ENCODE results near the gene SMG9. TPM values are rescaled to one million over a fixed set of nuclear protein-coding genes. Genes with fewer than 3 reads are reported as not detected.
"Not testable (repeated sequence)": the region's sequence is repeated elsewhere in the genome, so short reads cannot be mapped to it uniquely, and the experiment has no call there.

SMG9 gene
- polyA plus RNA-seq, 4 donors: 42.7 to 55.7 (median 48.0) TPM

GRCh38 chr19:43697295-43697694 lies 57.5 kb downstream of the SMG9 start:
- DNase-seq (ENCODE audit: low read depth in 4 of 4, low spot score in 3 of 4): no peak

GRCh38 chr19:43695985-43696704 lies 58.6 kb downstream of the SMG9 start:
- no peak for DNase-seq (ENCODE audit: low read depth in 4 of 4, low spot score in 3 of 4)

DNA sequence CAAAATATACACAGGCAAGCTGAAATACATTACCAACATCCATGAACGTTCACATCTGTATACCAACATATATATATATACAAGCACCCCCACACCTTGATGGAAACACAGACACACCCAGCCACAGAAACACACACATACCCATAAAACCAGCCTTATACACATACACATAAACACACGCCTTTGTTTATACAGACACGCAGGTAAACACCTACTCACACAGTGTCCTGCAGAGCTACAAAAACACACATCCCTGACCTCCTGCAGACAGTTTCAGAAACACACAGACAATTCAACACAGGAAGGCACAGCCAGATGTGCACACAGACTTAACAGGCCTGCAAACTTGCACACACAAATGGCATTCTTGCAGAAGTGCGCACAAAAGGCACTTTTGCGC lies 60.2 kb downstream of the SMG9 start:
- no peak for DNase-seq (ENCODE audit: low read depth in 4 of 4, low spot score in 3 of 4)

DNA sequence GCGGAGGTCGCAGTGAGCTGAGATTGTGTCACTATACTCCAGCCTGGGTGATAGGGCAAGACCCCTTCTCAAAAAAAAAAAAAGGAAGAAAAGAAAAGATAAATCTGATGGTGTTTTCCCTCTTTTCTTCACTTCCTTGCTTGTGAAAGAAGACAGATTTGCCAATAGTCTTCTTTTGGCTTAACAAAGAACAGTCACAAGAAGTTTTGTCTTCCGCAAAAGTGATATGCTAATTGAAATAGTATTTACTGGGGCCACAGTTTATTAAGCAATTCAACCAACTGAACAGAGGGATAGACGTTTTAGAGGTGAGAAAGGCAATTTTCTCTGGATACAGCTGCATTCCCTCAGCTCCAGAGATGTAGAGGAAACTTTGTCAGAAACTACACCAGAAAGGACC lies 61.9 kb downstream of the SMG9 start:
- DNase-seq (ENCODE audit: low read depth in 4 of 4, low spot score in 3 of 4): no peak

- no peak for DNase-seq (ENCODE audit: low read depth in 4 of 4, low spot score in 3 of 4)
Observed at GRCh38 chr19:43692385-43692784, 62.4 kb downstream of the SMG9 start.

DNA sequence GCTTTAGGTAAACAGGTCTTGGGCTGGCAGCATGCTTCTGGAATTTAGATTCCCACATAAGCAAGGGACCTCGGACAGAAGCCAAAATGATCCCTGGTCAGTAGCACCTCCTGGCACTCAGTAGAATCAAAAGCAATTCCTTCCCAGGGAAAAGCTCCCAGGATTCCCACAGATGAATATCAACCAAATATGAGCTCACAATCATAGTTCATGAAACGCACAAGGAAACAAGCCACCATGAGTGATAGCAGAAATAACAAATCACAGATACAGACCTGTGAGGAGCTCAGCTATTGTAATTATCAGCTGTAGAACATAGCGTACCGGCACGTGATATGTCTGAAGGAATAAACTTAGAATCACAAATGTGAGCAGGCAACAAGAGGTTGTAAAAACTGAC lies 63.0 kb downstream of the SMG9 start:
- no peak for DNase-seq (ENCODE audit: low read depth in 4 of 4, low spot score in 3 of 4)

DNA sequence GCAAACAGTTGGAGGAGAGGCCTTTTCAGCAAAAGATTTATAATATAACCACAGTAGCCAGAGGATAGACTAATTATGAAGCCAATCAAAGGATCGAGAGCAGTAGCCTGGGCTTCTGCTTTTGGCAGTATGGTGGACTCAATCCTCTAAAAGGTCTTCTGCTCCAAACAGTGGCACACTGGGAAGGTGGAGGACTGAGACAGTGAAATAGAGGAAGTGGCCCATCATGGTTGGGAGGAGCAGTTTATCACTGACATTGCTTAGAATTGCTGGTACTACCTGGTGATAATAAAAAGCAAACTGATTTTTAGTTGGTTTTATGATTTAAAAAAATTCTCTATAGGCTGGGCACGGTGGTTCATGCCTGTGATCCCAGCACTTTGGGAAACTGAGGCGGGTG lies 63.9 kb downstream of the SMG9 start:
- no peak for DNase-seq (ENCODE audit: low read depth in 4 of 4, low spot score in 3 of 4)

GRCh38 chr19:43690444-43690843 lies 64.3 kb downstream of the SMG9 start:
- no peak for DNase-seq (ENCODE audit: low read depth in 4 of 4, low spot score in 3 of 4)

DNA sequence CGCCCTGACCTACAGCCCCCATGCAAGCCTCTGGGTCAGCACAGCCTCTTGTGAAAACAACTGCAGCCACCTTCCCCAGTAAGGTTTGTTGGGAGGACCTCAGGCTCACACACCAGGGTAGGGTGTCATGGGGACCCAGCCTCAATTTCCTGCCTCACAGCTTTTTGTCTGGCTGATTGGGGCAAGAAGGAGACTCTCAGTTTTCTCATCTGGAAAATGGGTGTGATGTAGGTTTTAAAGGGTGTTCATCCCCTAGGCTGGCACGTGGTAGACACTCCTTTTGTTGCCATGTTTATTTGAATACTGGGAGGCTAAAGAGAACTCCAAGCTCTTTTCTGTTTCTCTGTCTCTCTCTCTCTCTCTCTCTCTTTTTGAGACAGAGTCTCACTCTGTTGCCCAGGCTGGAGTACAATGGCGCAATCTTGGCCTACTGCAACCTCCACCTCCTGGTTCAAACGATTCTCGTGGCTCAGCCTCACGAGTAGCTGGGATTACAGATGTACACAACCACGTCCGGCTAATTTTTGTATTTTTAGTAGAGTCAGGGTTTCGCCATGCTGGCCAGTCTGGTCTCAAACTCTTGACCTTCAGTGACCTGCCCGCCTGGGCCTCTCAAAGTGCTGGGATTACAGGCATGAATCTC lies 66.6 kb downstream of the SMG9 start:
- DNase-seq (ENCODE audit: low read depth in 4 of 4, low spot score in 3 of 4): no peak

- DNase-seq (ENCODE audit: low read depth in 4 of 4, low spot score in 3 of 4): no peak
Observed at GRCh38 chr19:43687660-43687997, 67.1 kb downstream of the SMG9 start.

- DNase-seq (ENCODE audit: low read depth in 4 of 4, low spot score in 3 of 4): no peak
Observed at GRCh38 chr19:43684326-43684725, 70.4 kb downstream of the SMG9 start.

DNA sequence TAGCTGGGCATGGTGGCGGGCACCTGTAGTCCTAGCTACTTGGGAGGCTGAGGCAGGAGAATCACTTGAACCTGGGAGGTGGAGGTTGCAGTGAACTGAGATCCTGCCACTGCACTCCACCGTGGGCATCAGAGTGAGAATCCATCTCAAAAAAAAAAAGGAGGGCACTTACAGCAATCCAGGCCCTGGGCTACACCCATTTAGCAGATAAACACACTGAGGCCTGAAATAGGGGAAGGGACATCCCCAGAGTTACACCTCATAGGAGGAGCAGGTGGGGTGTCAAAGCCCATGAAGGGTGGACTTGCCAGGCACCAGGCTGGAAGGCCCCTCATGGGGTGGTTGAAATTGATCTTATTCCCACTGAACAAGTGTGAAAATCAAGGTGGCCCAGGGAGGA lies 70.9 kb downstream of the SMG9 start:
- DNase-seq (ENCODE audit: low read depth in 4 of 4, low spot score in 3 of 4): no peak

DNA sequence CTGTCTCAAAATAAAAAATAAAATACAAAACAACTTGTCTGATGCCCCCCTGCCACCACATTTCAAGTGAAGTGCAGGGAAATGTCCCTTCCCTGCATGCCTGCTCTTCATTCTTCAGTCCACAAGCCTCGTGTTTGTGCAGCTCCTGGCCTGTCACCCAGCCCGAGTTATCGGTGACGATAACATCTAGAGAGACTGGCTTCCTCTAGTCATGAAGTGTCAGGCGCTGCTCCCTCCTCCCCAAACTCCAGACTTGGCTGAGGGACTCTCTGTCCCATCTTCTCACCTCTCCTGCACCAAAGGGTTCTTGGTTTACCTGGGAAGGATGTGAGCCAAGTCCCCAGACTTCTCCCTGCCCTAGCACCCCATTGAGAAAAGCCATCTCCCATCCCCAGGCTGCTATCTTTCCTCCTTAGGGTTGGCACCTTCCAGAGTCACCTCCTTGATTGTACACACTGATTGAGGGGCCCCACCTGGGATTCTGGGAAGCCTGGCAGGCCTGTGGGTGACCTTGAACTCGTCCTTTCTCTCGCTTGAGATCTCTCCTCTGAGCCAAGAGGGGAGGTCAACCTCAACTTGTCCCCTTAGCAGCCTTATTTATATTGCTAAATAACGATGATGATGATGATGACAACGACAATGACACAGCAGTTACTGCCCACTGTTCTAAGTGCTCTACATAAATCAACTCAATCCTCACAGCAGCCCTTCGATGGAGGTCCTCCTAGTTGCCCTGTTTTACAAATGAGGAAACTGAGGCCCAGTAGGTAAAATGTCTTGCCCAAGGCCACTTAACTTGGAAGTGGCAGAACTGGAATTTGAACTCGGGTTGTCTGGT lies 71.7 kb downstream of the SMG9 start:
- DNase-seq (ENCODE audit: low read depth in 4 of 4, low spot score in 3 of 4): no peak

DNA sequence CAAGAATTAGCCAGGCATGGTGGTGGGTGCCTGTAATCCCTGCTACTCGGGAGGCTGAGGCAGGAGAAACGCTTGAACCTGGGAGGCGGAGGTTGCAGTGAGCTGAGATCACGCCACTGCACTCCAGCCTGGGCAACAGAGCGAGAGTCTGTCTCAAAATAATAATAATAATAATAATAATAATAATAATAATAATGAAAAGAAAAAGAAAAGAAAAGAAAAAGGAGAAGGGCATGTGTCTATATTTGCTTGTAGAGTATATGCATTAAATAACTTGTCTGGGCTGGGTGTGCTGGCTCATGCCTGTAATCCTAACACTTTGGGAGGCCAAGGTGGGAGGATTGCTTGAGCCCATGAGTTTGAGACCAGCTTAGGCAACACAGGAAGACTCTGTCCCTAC lies 72.5 kb downstream of the SMG9 start:
- DNase-seq (ENCODE audit: low read depth in 4 of 4, low spot score in 3 of 4): not testable (repeated sequence)

GRCh38 chr19:43681821-43682220 lies 72.9 kb downstream of the SMG9 start:
- DNase-seq (ENCODE audit: low read depth in 4 of 4, low spot score in 3 of 4): no peak

DNA sequence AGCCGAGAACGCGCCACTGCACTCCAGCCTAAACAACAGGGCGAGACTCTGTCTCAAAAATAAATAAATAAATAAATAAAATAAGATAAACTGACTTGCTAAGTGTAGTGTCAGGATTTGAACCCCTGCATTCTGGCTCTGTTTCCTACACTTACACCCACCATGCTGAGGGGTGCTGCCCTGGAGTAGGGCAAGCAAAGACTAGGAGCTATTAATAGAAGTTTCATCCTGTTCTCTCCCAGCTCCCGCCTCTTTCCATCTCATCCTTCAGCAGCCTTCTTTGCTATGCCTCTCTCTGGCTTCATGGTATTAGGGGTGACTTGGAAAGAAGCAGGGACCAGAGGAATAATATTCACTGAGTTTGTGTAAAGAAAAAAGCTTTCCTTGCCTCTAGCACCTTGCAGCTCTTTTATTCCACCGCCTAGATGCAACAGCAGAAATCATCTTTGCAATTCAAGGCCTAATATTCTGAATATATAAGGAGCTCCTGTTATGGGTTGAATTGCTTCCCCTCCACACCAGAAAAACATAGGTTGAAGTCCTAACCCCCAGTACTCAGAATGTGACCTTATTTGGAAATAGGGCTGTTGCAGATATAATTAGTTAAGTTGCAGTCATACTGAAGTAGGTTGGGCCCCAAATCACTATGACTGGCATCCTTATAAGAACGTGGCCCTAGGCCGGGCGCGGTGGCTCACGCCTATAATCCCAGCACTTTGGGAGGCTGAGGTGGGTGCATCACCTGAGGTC lies 76.1 kb downstream of the SMG9 start:
- no peak for DNase-seq (ENCODE audit: low read depth in 4 of 4, low spot score in 3 of 4)

Other genes with a start within 250 kb of the SMG9 start
- 10 to 100 TPM; 27.5 to 31.1 (median 28.1) TPM for gene ETHE1, start 227.8 kb downstream of the SMG9 start, polyA plus RNA-seq (ENCODE audit: insufficient read length in 4 of 4)
- 1 to 10 TPM; 1.9 to 2.6 (median 2.0) TPM for gene ZNF575, start 221.8 kb downstream of the SMG9 start, polyA plus RNA-seq (ENCODE audit: insufficient read length in 4 of 4)
- gene XRCC1, start 179.4 kb downstream of the SMG9 start, polyA plus RNA-seq (ENCODE audit: insufficient read length in 4 of 4): 10 to 100 TPM; 56.7 to 71.0 (median 66.6) TPM
- 10 to 100 TPM; 17.4 to 19.4 (median 18.7) TPM for gene PINLYP, start 179.2 kb downstream of the SMG9 start, polyA plus RNA-seq (ENCODE audit: insufficient read length in 4 of 4)
- 10 to 100 TPM; 12.1 to 16.4 (median 13.2) TPM for gene IRGQ, start 158.8 kb downstream of the SMG9 start, polyA plus RNA-seq (ENCODE audit: insufficient read length in 4 of 4)
- 10 to 100 TPM; 10.9 to 16.7 (median 11.6) TPM for gene ZNF576, start 158.4 kb downstream of the SMG9 start, polyA plus RNA-seq (ENCODE audit: insufficient read length in 4 of 4)
- 1 to 10 TPM in 1 of 4 donors, under 1 TPM in 3; 0.61 to 1.2 (median 0.72) TPM for gene SRRM5, start 142.9 kb downstream of the SMG9 start, polyA plus RNA-seq (ENCODE audit: insufficient read length in 4 of 4)
- gene ZNF428, start 135.3 kb downstream of the SMG9 start, polyA plus RNA-seq (ENCODE audit: insufficient read length in 4 of 4): 100 to 1,000 TPM in 1 of 4 donors, 10 to 100 TPM in 3; 76.5 to 141 (median 91.1) TPM
- gene CADM4, start 115.1 kb downstream of the SMG9 start, polyA plus RNA-seq (ENCODE audit: insufficient read length in 4 of 4): 10 to 100 TPM; 44.9 to 65.8 (median 49.0) TPM
- gene PLAUR, start 84.8 kb downstream of the SMG9 start, polyA plus RNA-seq (ENCODE audit: insufficient read length in 4 of 4): 1 to 10 TPM; 6.3 to 9.5 (median 8.5) TPM
- gene IRGC, start 38.9 kb downstream of the SMG9 start, polyA plus RNA-seq (ENCODE audit: insufficient read length in 4 of 4): not detected
- 1 to 10 TPM; 1.4 to 3.8 (median 1.6) TPM for gene KCNN4, start 26.0 kb upstream of the SMG9 start, polyA plus RNA-seq (ENCODE audit: insufficient read length in 4 of 4)
- gene LYPD5, start 47.5 kb upstream of the SMG9 start, polyA plus RNA-seq (ENCODE audit: insufficient read length in 4 of 4): under 1 TPM; 0.14 to 0.37 (median 0.31) TPM
- 10 to 100 TPM in 3 of 4 donors, 1 to 10 TPM in 1; 9.7 to 16.1 (median 15.0) TPM for gene ZNF283, start 72.4 kb upstream of the SMG9 start, polyA plus RNA-seq (ENCODE audit: insufficient read length in 4 of 4)
- gene ZNF404, start 129.0 kb upstream of the SMG9 start, polyA plus RNA-seq (ENCODE audit: insufficient read length in 4 of 4): 10 to 100 TPM in 3 of 4 donors, 1 to 10 TPM in 1; 8.1 to 15.2 (median 13.3) TPM
- gene ZNF45, start 180.3 kb upstream of the SMG9 start, polyA plus RNA-seq (ENCODE audit: insufficient read length in 4 of 4): 10 to 100 TPM; 24.0 to 31.1 (median 28.2) TPM
- gene ZNF221, start 196.3 kb upstream of the SMG9 start, polyA plus RNA-seq (ENCODE audit: insufficient read length in 4 of 4): 1 to 10 TPM; 4.6 to 6.8 (median 5.4) TPM
- 10 to 100 TPM; 12.3 to 17.4 (median 15.6) TPM for gene ZNF155, start 229.2 kb upstream of the SMG9 start, polyA plus RNA-seq (ENCODE audit: insufficient read length in 4 of 4)
- 1 to 10 TPM; 5.1 to 8.0 (median 7.3) TPM for gene ZNF230, start 248.0 kb upstream of the SMG9 start, polyA plus RNA-seq (ENCODE audit: insufficient read length in 4 of 4)